Endothelial cell (in vitro differentiated cells): ENCODE data around the gene CAMKMT. TPM values are rescaled to one million over a fixed set of nuclear protein-coding genes. Genes with fewer than 3 reads are reported as not detected.

Source experiments
- DNase-seq: peaks from one replicate; pipeline ENCODE4 v3.0.0; 2021; ENCODE audit warnings: low spot score
- H3K27ac Mint-ChIP-seq: one replicate; pipeline ENCODE4 v1.8.0; 2021; ENCODE audit warnings: mixed read lengths, inconsistent platforms; ENCODE audit not compliant: unreplicated experiment
- H3K27me3 Mint-ChIP-seq: one replicate; pipeline ENCODE4 v1.8.0; 2021; ENCODE audit warnings: mild to moderate bottlenecking, moderate library complexity, mixed read lengths, inconsistent platforms; ENCODE audit not compliant: unreplicated experiment
- H3K36me3 Mint-ChIP-seq: one replicate; pipeline ENCODE4 v1.8.0; 2021; ENCODE audit warnings: mild to moderate bottlenecking, low read depth, mixed read lengths, inconsistent platforms; ENCODE audit not compliant: unreplicated experiment
- H3K4me1 Mint-ChIP-seq: one replicate; pipeline ENCODE4 v1.8.0; 2021; ENCODE audit warnings: mild to moderate bottlenecking, mixed read lengths, inconsistent platforms; ENCODE audit not compliant: unreplicated experiment
- H3K4me3 Mint-ChIP-seq: one replicate; pipeline ENCODE4 v1.8.0; 2021; ENCODE audit warnings: mild to moderate bottlenecking, mixed read lengths, inconsistent platforms; ENCODE audit not compliant: unreplicated experiment
- H3K9me3 Mint-ChIP-seq: one replicate; pipeline ENCODE4 v1.8.0; 2021; ENCODE audit warnings: mixed read lengths, inconsistent platforms; ENCODE audit not compliant: unreplicated experiment
- CTCF ChIP-seq: fragments of 200-600 bp; sonication (generic); IDR thresholded peaks from one replicate; pipeline ENCODE4 v1.5.0; 2021; ENCODE audit warnings: antibody characterized with exemption; ENCODE audit not compliant: unreplicated experiment
- total RNA-seq: library from RNA; stranded (reverse); fragmentation: NEBNext Ultra II Directional; extraction: Animal tissue kit (Norgen Biotek cat#: 25700); gene quantifications from one replicate; pipeline ENCODE4 v1.2.1, GENCODE V29; 2021; ENCODE audit not compliant: unreplicated experiment

CAMKMT gene
- total RNA-seq, 1 donor from 2014 or later = 8.4 TPM

GRCh38 chr2:44441200-44441599 is 79.5 kb downstream of the CAMKMT start:
- Mint-ChIP-seq H3K36me3 (peaks cover 5% of the 10 kb centered on the region), H3K4me1 (no peaks in the 10 kb centered on the region), H3K27me3 (no peaks in the 10 kb centered on the region), H3K4me3 (no peak overlapping the region), H3K27ac (no peak overlapping the region), H3K9me3 (no peaks in the 10 kb centered on the region)
- TF ChIP-seq CTCF = no peak
- no peak for DNase-seq

GRCh38 chr2:44442019-44442418 is 80.3 kb downstream of the CAMKMT start:
- peaks cover 5% of the 10 kb centered on the region for H3K36me3 Mint-ChIP-seq

GRCh38 chr2:44443517-44443916 is 81.8 kb downstream of the CAMKMT start:
- Mint-ChIP-seq H3K27me3 (no peaks in the 10 kb centered on the region), H3K4me3 (no peak overlapping the region), H3K27ac (no peak overlapping the region), H3K9me3 (no peaks in the 10 kb centered on the region), H3K36me3 (peaks cover 5% of the 10 kb centered on the region), H3K4me1 (no peaks in the 10 kb centered on the region)
- TF ChIP-seq CTCF = no peak
- DNase-seq = no peak

More at GRCh38 chr2:44442019-44442418, 80.3 kb downstream of the CAMKMT start:
- Mint-ChIP-seq H3K9me3 (no peaks in the 10 kb centered on the region), H3K27ac (no peak overlapping the region), H3K27me3 (no peaks in the 10 kb centered on the region), H3K4me3 (no peak overlapping the region), H3K4me1 (no peaks in the 10 kb centered on the region)
- DNase-seq = no peak
- TF ChIP-seq CTCF = no peak

GRCh38 chr2:44444881-44445280 is 83.1 kb downstream of the CAMKMT start:
- H3K4me1 Mint-ChIP-seq = no peaks in the 10 kb centered on the region
- H3K4me3 Mint-ChIP-seq = no peak overlapping the region
- no peaks in the 10 kb centered on the region for H3K27me3 Mint-ChIP-seq
- no peaks in the 10 kb centered on the region for H3K9me3 Mint-ChIP-seq
- peaks cover 5% of the 10 kb centered on the region for H3K36me3 Mint-ChIP-seq
- DNase-seq = no peak
- no peak for TF ChIP-seq CTCF
- H3K27ac Mint-ChIP-seq = no peak overlapping the region

GRCh38 chr2:44448860-44449527 is 87.2 kb downstream of the CAMKMT start:
- no peak for DNase-seq
- H3K4me1 Mint-ChIP-seq = peaks cover 6% of the 10 kb centered on the region
- TF ChIP-seq CTCF = no peak
- H3K9me3 Mint-ChIP-seq = no peaks in the 10 kb centered on the region
- H3K27ac Mint-ChIP-seq = no peak overlapping the region
- H3K36me3 Mint-ChIP-seq = peaks cover 5% of the 10 kb centered on the region
- no peaks in the 10 kb centered on the region for H3K27me3 Mint-ChIP-seq
- no peak overlapping the region for H3K4me3 Mint-ChIP-seq
